CD14-positive monocyte (primary cell): ENCODE data around the gene GFM1. TPM values are rescaled to one million over a fixed set of nuclear protein-coding genes. Genes with fewer than 3 reads are reported as not detected.

Experiments used
- DNase-seq, 3 donors: peaks; one replicate each; pipeline ENCODE4 v3.0.0-alpha.2; 2011 to 2022
- H2AFZ ChIP-seq: 2 replicates; pipeline ENCODE4 v1.6.0; 2012; ENCODE audit warnings: mild to moderate bottlenecking, low read depth, low read length, inconsistent platforms; ENCODE audit not compliant: insufficient read depth, poor library complexity, severe bottlenecking
- H3K27ac ChIP-seq, 2 donors: 1 replicate in 1 of 2; 2 replicates in 1 of 2; pipeline ENCODE4 v1.5.1; 2012 to 2013; ENCODE audit warnings: low read length in 2 of 2, control low read depth in 1 of 2, inconsistent platforms in 1 of 2, low read depth in 1 of 2, mild to moderate bottlenecking in 1 of 2
- H3K27me3 ChIP-seq, 2 donors: one replicate each; pipeline versions ENCODE4 v1.6.0 to v1.6.1; 2011 to 2013; ENCODE audit warnings: low read length in 2 of 2; ENCODE audit not compliant: control insufficient read depth in 2 of 2, insufficient read depth in 2 of 2
- H3K36me3 ChIP-seq, 2 donors: replicated peaks in 1 of 2; 1 replicate in 1 of 2; 2 replicates in 1 of 2; pipeline versions ENCODE4 v1.5.1 to v1.6.1; 2012 to 2013; ENCODE audit warnings: low read length in 2 of 2, control low read depth in 1 of 2, inconsistent platforms in 1 of 2, mild to moderate bottlenecking in 1 of 2; ENCODE audit not compliant: insufficient read depth in 2 of 2, control insufficient read depth in 1 of 2
- H3K4me1 ChIP-seq, 2 donors: 1 replicate in 1 of 2; 2 replicates in 1 of 2; pipeline versions ENCODE4 v1.5.1 to v1.6.1; 2012 to 2013; ENCODE audit warnings: low read length in 2 of 2, control low read depth in 1 of 2, inconsistent platforms in 1 of 2, mild to moderate bottlenecking in 1 of 2, moderate library complexity in 1 of 2; ENCODE audit not compliant: insufficient read depth in 2 of 2, control insufficient read depth in 1 of 2
- H3K4me2 ChIP-seq: replicated peaks from 2 replicates; pipeline ENCODE3; 2012; ENCODE audit warnings: low read length, moderate library complexity, mild to moderate bottlenecking; ENCODE audit not compliant: poor library complexity, severe bottlenecking; ENCODE audit errors: extremely low read depth
- H3K4me3 ChIP-seq, 3 experiments: fragments of 200-600 bp in 1 of 3; sonication (generic) in 1 of 3; replicated peaks in 1 of 3; 1 replicate in 2 of 3; 2 replicates in 1 of 3; pipeline ENCODE4 v1.5.1; 2011 to 2013; ENCODE audit warnings: low read length in 3 of 3, mild to moderate bottlenecking in 3 of 3, control low read depth in 2 of 3, low read depth in 2 of 3, inconsistent platforms in 1 of 3, moderate library complexity in 1 of 3
- H3K79me2 ChIP-seq: 2 replicates; pipeline ENCODE4 v1.6.0; 2012; ENCODE audit warnings: mild to moderate bottlenecking, control low read depth, inconsistent platforms, low read length, moderate library complexity; ENCODE audit not compliant: insufficient read depth
- H3K9ac ChIP-seq: 2 replicates; pipeline ENCODE4 v1.6.0; 2017; ENCODE audit warnings: low read length, mild to moderate bottlenecking; ENCODE audit not compliant: insufficient read depth, poor library complexity, severe bottlenecking
- H3K9me3 ChIP-seq, 2 donors: replicated peaks in 1 of 2; 1 replicate in 1 of 2; 2 replicates in 1 of 2; pipeline versions ENCODE4 v1.5.1 to v1.6.1; 2012 to 2013; ENCODE audit warnings: low read length in 2 of 2, control low read depth in 1 of 2; ENCODE audit not compliant: control insufficient read depth in 1 of 2, insufficient read depth in 1 of 2
- H4K20me1 ChIP-seq: 2 replicates; pipeline ENCODE4 v1.6.0; 2012; ENCODE audit warnings: mild to moderate bottlenecking, low read length, control low read depth, moderate library complexity; ENCODE audit not compliant: insufficient read depth
- H3K27ac Mint-ChIP-seq, 7 donors: one replicate each; pipeline ENCODE4 v1.8.0; 2020; ENCODE audit warnings: mild to moderate bottlenecking in 7 of 7, mixed read lengths in 7 of 7, moderate library complexity in 6 of 7, inconsistent platforms in 2 of 7
- H3K27me3 Mint-ChIP-seq, 3 donors: one replicate each; pipeline ENCODE4 v1.8.0; 2021 to 2022; ENCODE audit warnings: low read depth in 3 of 3, mild to moderate bottlenecking in 3 of 3, mixed read lengths in 3 of 3, moderate library complexity in 3 of 3, inconsistent platforms in 1 of 3
- H3K36me3 Mint-ChIP-seq, 2 donors: one replicate each; pipeline ENCODE4 v1.8.0; 2020; ENCODE audit warnings: mixed read lengths in 2 of 2, inconsistent platforms in 1 of 2, mild to moderate bottlenecking in 1 of 2
- H3K4me1 Mint-ChIP-seq: one replicate; pipeline ENCODE4 v1.8.0; 2020; ENCODE audit warnings: mild to moderate bottlenecking, mixed read lengths
- H3K4me3 Mint-ChIP-seq, 2 donors: one replicate each; pipeline ENCODE4 v1.8.0; 2020; ENCODE audit warnings: mild to moderate bottlenecking in 2 of 2, mixed read lengths in 2 of 2, moderate library complexity in 1 of 2
- H3K9me3 Mint-ChIP-seq, 7 donors: one replicate each; pipeline ENCODE4 v1.8.0; 2020 to 2022; ENCODE audit warnings: mixed read lengths in 7 of 7, mild to moderate bottlenecking in 6 of 7, moderate library complexity in 6 of 7, inconsistent platforms in 2 of 7
- CTCF ChIP-seq: fragments of 200-600 bp; IDR thresholded peaks from one replicate; pipeline ENCODE4 v1.8.0; 2022; ENCODE audit warnings: antibody characterized with exemption, mild to moderate bottlenecking
- whole genome bisulfite sequencing: methylation state at CpG from one replicate; pipeline ENCODE4 v1.1.5; 2013; ENCODE audit warnings: missing lambda C conversion rate; ENCODE audit not compliant: insufficient coverage; 5-methylcytosine and 5-hydroxymethylcytosine counted together
- intact Hi-C, 2 donors: fragments of 100-400 bp; cut with micrococcal nuclease; formaldehyde crosslinking; loops; one replicate each; pipeline versions ENCODE4 v1.15.0 to v1.15.1; 2023
- polyA plus RNA-seq, 3 donors: library from polyadenylated mRNA; depleted of rRNA in 1 of 3; unstranded in 2 of 3; stranded (reverse) in 1 of 3; fragments of 300-500 nt in 2 of 3; fragments of >200 nt in 1 of 3; fragmentation: Illumina TruSeq in 2 of 3; gene quantifications; 1 replicate in 2 of 3; 2 replicates in 1 of 3; pipeline ENCODE4 v1.2.3, GENCODE V29; 2012 to 2021

Gene GFM1
- polyA plus RNA-seq, 3 donors = 11.2 to 21.3 (median 18.5) TPM

- no peaks in the 10 kb centered on the region for H3K79me2 ChIP-seq
- 100% methylated on average over 5 of the region's 7 CpGs for WGBS
Measured at GRCh38 chr3:158735296-158736033, 91.1 kb downstream of the GFM1 start.

GRCh38 chr3:158737410-158737809, 93.1 kb downstream of the GFM1 start:
- WGBS = no CpG with 5 or more reads among the region's 2 CpGs
- peaks cover 0 to 6% of the 10 kb centered on the region in 2 donors for H3K36me3 Mint-ChIP-seq

More at GRCh38 chr3:158735296-158736033, 91.1 kb downstream of the GFM1 start:
- Histone ChIP-seq H3K4me1 (peaks cover 11 to 15% of the 10 kb centered on the region in 2 donors), H3K36me3 (no peaks in the 10 kb centered on the region), H3K4me2 (no peak overlapping the region), H3K9me3 (peaks cover 4 to 7% of the 10 kb centered on the region in 2 donors), H3K27ac (no peak overlapping the region), H3K4me3 (no peak overlapping the region), H4K20me1 (no peaks in the 10 kb centered on the region), H3K27me3 (peaks cover 0 to 15% of the 10 kb centered on the region in 2 donors), H3K9ac (no peak overlapping the region), H2AFZ (no peak overlapping the region)
- Mint-ChIP-seq H3K4me1 (peaks cover 11% of the 10 kb centered on the region), H3K9me3 (peaks cover 3 to 15% (median 7%) of the 10 kb centered on the region in 7 donors), H3K4me3 (no peak overlapping the region), H3K27me3 (peaks cover 11 to 33% (median 14%) of the 10 kb centered on the region in 3 donors), H3K36me3 (peaks cover 0 to 6% of the 10 kb centered on the region in 2 donors), H3K27ac (no peak overlapping the region)
- DNase-seq = no peak
- TF ChIP-seq CTCF = no peak
- intact Hi-C loops = no loop called here

More at GRCh38 chr3:158737410-158737809, 93.1 kb downstream of the GFM1 start:
- H3K27me3 ChIP-seq = peaks cover 0 to 5% of the 10 kb centered on the region in 2 donors
- no peaks in the 10 kb centered on the region for H3K79me2 ChIP-seq
- no peak for TF ChIP-seq CTCF
- peaks cover 4 to 5% of the 10 kb centered on the region in 2 donors for H3K4me1 ChIP-seq
- H3K36me3 ChIP-seq = no peaks in the 10 kb centered on the region
- Mint-ChIP-seq H3K27ac (no peak overlapping the region), H3K4me1 (peaks cover 10% of the 10 kb centered on the region), H3K9me3 (peaks cover 3 to 15% (median 7%) of the 10 kb centered on the region in 7 donors), H3K4me3 (no peak overlapping the region), H3K27me3 (peaks cover 9 to 20% (median 9%) of the 10 kb centered on the region in 3 donors)
- H3K27ac ChIP-seq = no peak overlapping the region
- H2AFZ ChIP-seq = no peak overlapping the region
- intact Hi-C loops = no loop called here
- no peak for DNase-seq
- no peak overlapping the region for H3K4me3 ChIP-seq
- H3K9ac ChIP-seq = no peak overlapping the region
- H3K9me3 ChIP-seq = peaks cover 4 to 7% of the 10 kb centered on the region in 2 donors
- no peaks in the 10 kb centered on the region for H4K20me1 ChIP-seq
- H3K4me2 ChIP-seq = no peak overlapping the region
